SJSA1 (cell line): ENCODE measurements around the gene CAMK1G. TPM values are rescaled to one million over a fixed set of nuclear protein-coding genes. Genes with fewer than 3 reads are reported as not detected.
A peak's percentile ranks its signal among the peaks of the same experiment; 100 is the strongest.

ENCODE experiments used
- DNase-seq, 2 experiments: peaks; one replicate each; pipeline ENCODE4 v3.0.0-alpha.2; 2015 to 2020; ENCODE audit warnings: low spot score in 2 of 2, low read depth in 1 of 2
- H3K27ac ChIP-seq: fragments of 250-450 bp; sonication (Bioruptor Pico); 2 replicates; pipeline ENCODE4 v1.5.1; 2020; ENCODE audit warnings: mild to moderate bottlenecking, moderate library complexity
- H3K27me3 ChIP-seq: fragments of 250-450 bp; sonication (Bioruptor Pico); replicated peaks from 2 replicates; pipeline ENCODE4 v1.5.1; 2020; ENCODE audit warnings: mild to moderate bottlenecking, moderate library complexity
- H3K36me3 ChIP-seq: fragments of 250-450 bp; sonication (Bioruptor Pico); 2 replicates; pipeline ENCODE4 v1.5.1; 2020; ENCODE audit warnings: mild to moderate bottlenecking
- H3K4me1 ChIP-seq: fragments of 250-450 bp; sonication (Bioruptor Pico); replicated peaks from 2 replicates; pipeline ENCODE4 v1.6.1; 2021; ENCODE audit warnings: mild to moderate bottlenecking
- H3K4me3 ChIP-seq: fragments of 250-450 bp; sonication (Bioruptor Pico); 2 replicates; pipeline ENCODE4 v1.5.1; 2020; ENCODE audit warnings: mild to moderate bottlenecking
- H3K9me3 ChIP-seq: fragments of 250-450 bp; sonication (Bioruptor Pico); replicated peaks from 2 replicates; pipeline ENCODE4 v1.5.1; 2020; ENCODE audit warnings: mild to moderate bottlenecking
- total RNA-seq: library from RNA; depleted of rRNA; stranded (reverse); fragments of >200 nt; shearing (Covaris generic); gene quantifications from 2 replicates; pipeline ENCODE4 v1.2.3, GENCODE V29; 2014

Gene CAMK1G
- total RNA-seq, 1 experiment from 2014 or later, result 0.11 TPM

DNA sequence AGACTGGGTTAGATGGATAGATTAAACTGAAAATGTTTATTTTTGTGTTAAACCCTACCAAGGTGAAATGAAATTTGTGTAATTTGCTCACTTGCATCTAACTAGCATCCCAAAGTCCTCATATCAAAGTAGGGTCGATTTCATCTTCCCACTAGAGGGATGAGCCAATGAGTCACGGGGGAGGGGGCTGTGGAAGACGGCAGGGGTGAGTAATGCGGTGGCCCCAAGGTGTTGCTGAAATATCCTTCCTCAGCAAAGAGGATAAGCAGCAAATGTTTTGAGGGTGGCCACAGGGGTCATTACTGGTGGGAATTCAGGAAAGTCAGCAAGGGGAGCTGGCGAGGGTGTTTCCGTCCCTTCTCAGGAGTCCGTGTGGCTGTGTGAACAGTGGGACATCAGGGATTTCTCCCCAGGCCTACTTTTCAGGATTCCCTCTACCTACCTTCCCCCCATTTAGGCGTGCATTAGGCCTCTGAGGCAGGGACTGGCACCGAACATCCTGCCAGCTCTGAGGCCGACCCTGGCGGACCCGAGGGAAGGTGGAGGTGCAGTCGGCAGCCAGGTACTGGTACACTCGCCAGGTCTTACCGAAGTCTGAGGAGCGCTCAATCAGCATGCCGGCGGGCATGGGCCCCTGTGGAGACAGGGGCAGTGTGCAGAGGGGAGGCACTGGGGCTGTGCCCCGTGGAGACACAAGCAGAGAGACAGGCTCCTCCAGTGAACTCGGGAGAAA, 50.7 kb downstream of the CAMK1G start:
- no peak for DNase-seq
- no peaks in the 10 kb centered on the region for H3K4me1 ChIP-seq
- no peaks in the 10 kb centered on the region for H3K9me3 ChIP-seq
- H3K27ac ChIP-seq, result no peak overlapping the region
- H3K27me3 ChIP-seq, result no peaks in the 10 kb centered on the region
- no peaks in the 10 kb centered on the region; the same call in 1 of the 2 replicates for H3K36me3 ChIP-seq
- H3K4me3 ChIP-seq, result no peak overlapping the region

DNA sequence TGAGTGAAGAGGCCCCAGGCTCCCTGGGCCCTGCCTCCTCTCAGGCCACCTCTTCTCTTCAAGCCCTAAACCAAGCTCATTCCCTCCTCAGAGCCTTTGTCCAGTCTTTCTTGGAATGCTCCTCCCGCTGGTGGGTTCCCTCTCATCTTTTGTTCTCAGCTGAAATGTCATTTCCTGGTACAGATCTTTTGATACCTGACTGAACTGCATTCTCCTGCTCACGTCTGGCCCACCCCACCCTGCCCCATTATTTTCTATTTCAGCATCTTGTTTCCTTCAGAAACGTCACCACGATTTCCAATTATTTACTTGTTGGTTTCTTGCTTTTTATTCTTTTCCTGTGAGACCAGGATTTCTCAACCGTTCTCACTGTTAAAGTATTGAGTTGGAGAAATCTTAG, 52.3 kb downstream of the CAMK1G start:
- Histone ChIP-seq H3K9me3 (no peaks in the 10 kb centered on the region), H3K27ac (no peak overlapping the region), H3K4me3 (no peak overlapping the region), H3K27me3 (no peaks in the 10 kb centered on the region), H3K36me3 (no peaks in the 10 kb centered on the region; the same call in 1 of the 2 replicates), H3K4me1 (no peaks in the 10 kb centered on the region)
- DNase-seq, result no peak

DNA sequence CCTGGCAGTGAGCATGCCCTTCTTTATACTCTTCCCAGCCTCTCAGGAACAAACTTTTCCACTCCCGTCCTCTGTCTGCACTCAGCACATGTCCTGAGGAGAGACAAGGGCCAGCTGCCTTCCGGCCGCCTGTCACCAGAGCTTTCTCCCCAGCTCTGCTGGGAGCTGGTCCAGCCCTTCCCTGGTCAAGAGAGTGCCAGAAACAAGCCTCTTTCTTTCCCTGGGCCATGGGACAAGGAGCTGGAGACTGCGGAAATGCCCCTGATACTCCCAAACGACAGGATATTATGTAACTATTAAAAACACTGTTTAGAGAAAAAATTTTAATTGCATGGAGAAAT, 58.3 kb downstream of the CAMK1G start:
- Histone ChIP-seq H3K27me3 (no peaks in the 10 kb centered on the region), H3K27ac (no peak overlapping the region), H3K36me3 (no peaks in the 10 kb centered on the region), H3K4me3 (no peak overlapping the region), H3K4me1 (peaks cover 7% of the 10 kb centered on the region), H3K9me3 (0 out of 2 replicates have a peak, but pooled peaks cover 2% of the 10 kb centered on the region)
- DNase-seq, result no peak

- H3K27me3 ChIP-seq, result no peaks in the 10 kb centered on the region
- peaks cover 14% of the 10 kb centered on the region for H3K4me1 ChIP-seq
- no peaks in the 10 kb centered on the region for H3K36me3 ChIP-seq
- H3K4me3 ChIP-seq, result no peak overlapping the region
- H3K27ac ChIP-seq, result no peak overlapping the region
- no peak for DNase-seq
- H3K9me3 ChIP-seq, result 0 out of 2 replicates have a peak, but pooled peaks cover 3% of the 10 kb centered on the region
Measured at GRCh38 chr1:209642816-209643215, 59.3 kb downstream of the CAMK1G start.

GRCh38 chr1:209643285-209644020, 59.9 kb downstream of the CAMK1G start:
- H3K9me3 ChIP-seq, result 0 out of 2 replicates have a peak, but pooled peaks cover 3% of the 10 kb centered on the region
- no peak for DNase-seq
- H3K36me3 ChIP-seq, result no peaks in the 10 kb centered on the region
- H3K4me3 ChIP-seq, result no peak overlapping the region
- H3K27me3 ChIP-seq, result no peaks in the 10 kb centered on the region
- peaks cover 18% of the 10 kb centered on the region for H3K4me1 ChIP-seq
- no peak overlapping the region for H3K27ac ChIP-seq

GRCh38 chr1:209645574-209646452, 62.3 kb downstream of the CAMK1G start:
- DNase-seq, result no peak
- Histone ChIP-seq H3K4me1 (peaks cover 42% of the 10 kb centered on the region), H3K9me3 (0 out of 2 replicates have a peak, but pooled peaks cover 3% of the 10 kb centered on the region), H3K36me3 (no peaks in the 10 kb centered on the region), H3K27me3 (no peaks in the 10 kb centered on the region), H3K4me3 (no peak overlapping the region), H3K27ac (no peak overlapping the region)

GRCh38 chr1:209646558-209646957, 63.0 kb downstream of the CAMK1G start:
- Histone ChIP-seq H3K27me3 (no peaks in the 10 kb centered on the region), H3K4me3 (no peak overlapping the region), H3K27ac (peak overlapping the region; percentile 76), H3K36me3 (no peaks in the 10 kb centered on the region), H3K4me1 (peaks cover 49% of the 10 kb centered on the region), H3K9me3 (0 out of 2 replicates have a peak, but pooled peaks cover 3% of the 10 kb centered on the region)
- peak; percentile 39 to 61 for DNase-seq

DNA sequence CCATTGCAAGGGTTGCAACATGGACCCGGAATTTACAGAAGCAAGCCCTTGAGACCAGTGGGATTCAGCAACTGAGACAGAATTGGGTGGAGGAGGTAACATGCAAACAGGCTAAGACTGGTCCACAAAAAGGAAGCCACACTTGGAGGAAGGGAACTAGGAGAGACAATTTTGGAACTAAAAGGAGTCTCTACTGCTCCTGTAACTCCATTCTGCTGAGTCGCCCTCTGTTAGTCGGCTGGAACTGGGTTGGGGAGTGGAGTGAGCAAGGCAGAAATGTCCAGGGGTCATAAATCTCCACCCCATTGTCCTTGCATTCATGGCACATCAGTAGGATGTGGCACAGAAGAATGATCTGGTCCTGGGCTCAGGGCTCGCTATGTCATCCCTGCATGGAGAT, 63.6 kb downstream of the CAMK1G start:
- H3K4me3 ChIP-seq, result no peak overlapping the region
- 0 out of 2 replicates have a peak, but pooled peaks cover 3% of the 10 kb centered on the region for H3K9me3 ChIP-seq
- no peak for DNase-seq
- H3K4me1 ChIP-seq, result peaks cover 49% of the 10 kb centered on the region
- peak overlapping the region; percentile 76 for H3K27ac ChIP-seq
- H3K27me3 ChIP-seq, result no peaks in the 10 kb centered on the region
- no peaks in the 10 kb centered on the region for H3K36me3 ChIP-seq

- no peak overlapping the region for H3K4me3 ChIP-seq
- H3K4me1 ChIP-seq, result peaks cover 57% of the 10 kb centered on the region
- H3K27ac ChIP-seq, result no peak overlapping the region; the same call in 1 of the 2 replicates
- no peaks in the 10 kb centered on the region for H3K27me3 ChIP-seq
- 0 out of 2 replicates have a peak, but pooled peaks cover 3% of the 10 kb centered on the region for H3K9me3 ChIP-seq
- no peaks in the 10 kb centered on the region for H3K36me3 ChIP-seq
- no peak for DNase-seq
Measured at GRCh38 chr1:209648346-209648745, 64.8 kb downstream of the CAMK1G start.

DNA sequence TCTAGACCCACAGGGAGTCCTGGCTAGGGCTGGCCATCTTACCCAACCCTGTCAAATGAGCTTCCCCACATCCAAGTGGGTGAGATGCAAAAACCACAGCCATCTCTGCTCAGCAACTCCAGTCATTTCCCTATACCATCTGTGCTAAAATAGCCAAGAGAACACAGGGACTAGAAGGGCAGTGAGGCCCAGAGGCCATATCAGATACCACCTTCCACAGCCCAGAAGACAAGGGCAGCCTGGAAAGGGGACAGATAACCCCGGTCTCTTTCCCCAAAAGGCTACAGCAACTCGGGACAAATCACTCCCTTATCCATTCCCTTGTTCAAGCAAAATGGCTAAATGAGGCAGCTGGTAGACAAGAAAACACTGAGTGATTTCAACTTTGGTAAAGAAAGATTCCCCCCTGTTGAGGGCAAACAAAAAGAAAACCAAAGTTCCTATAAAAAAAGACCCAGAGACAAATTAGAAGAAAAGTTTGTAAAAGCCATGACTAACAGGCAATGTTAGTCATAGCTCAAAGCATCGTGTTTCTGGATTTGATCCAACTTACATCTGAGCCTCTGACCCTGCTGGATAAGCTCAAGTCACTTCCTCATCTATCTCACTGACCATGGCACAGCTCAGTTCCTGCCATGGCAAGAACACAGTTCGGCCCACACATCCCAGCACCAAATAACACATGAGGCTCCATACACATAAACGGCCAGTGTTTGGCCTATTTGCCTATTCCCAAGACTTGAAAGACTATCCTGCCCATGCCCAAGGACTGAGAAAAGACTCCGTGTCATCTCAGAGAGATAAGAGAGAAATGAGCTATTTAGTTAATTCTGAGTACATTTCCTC, 65.6 kb downstream of the CAMK1G start:
- no peaks in the 10 kb centered on the region for H3K36me3 ChIP-seq
- H3K9me3 ChIP-seq, result 0 out of 2 replicates have a peak, but pooled peaks cover 3% of the 10 kb centered on the region
- peaks cover 60% of the 10 kb centered on the region for H3K4me1 ChIP-seq
- H3K27ac ChIP-seq, result peak overlapping the region; percentile 49
- H3K27me3 ChIP-seq, result no peaks in the 10 kb centered on the region
- H3K4me3 ChIP-seq, result no peak overlapping the region
- DNase-seq, result peak in 1 of 2 experiments; percentile 79

- H3K36me3 ChIP-seq, result no peaks in the 10 kb centered on the region
- no peak overlapping the region for H3K4me3 ChIP-seq
- H3K27ac ChIP-seq, result peak overlapping the region; percentile 66; the same call in 1 of the 2 replicates
- peaks cover 60% of the 10 kb centered on the region for H3K4me1 ChIP-seq
- 0 out of 2 replicates have a peak, but pooled peaks cover 3% of the 10 kb centered on the region for H3K9me3 ChIP-seq
- no peaks in the 10 kb centered on the region for H3K27me3 ChIP-seq
- no peak for DNase-seq
Measured at GRCh38 chr1:209650454-209650853, 66.9 kb downstream of the CAMK1G start.

GRCh38 chr1:209651138-209651587, 67.6 kb downstream of the CAMK1G start:
- Histone ChIP-seq H3K4me1 (peaks cover 65% of the 10 kb centered on the region), H3K27ac (peak overlapping the region; percentile 66), H3K4me3 (no peak overlapping the region), H3K27me3 (no peaks in the 10 kb centered on the region), H3K36me3 (no peaks in the 10 kb centered on the region), H3K9me3 (0 out of 2 replicates have a peak, but pooled peaks cover 3% of the 10 kb centered on the region)
- DNase-seq, result peak; percentile 81 to 85
